WTC11 (cell line): Measurements from ENCODE around the gene SMOC1. TPM values are rescaled to one million over a fixed set of nuclear protein-coding genes. Genes with fewer than 3 reads are reported as not detected.

Source experiments
- ATAC-seq: fragments of 200-7000 bp; cut with Tn5 transposase; 2 replicates; pipeline ENCODE4 v1.10.0; 2021; ENCODE audit warnings: mild to moderate bottlenecking, moderate library complexity
- CTCF ChIA-PET: fragments of 300-600 bp; sonication (Branson Sonifier 250); formaldehyde crosslinking; loops from one replicate; lab custom pipeline; 2021; ENCODE audit warnings: antibody characterized with exemption; lab: Charles Lee
- POLR2A ChIA-PET: fragments of 350-600 bp; sonication (Branson Sonifier 250); formaldehyde crosslinking; loops from one replicate; lab custom pipeline; 2021; ENCODE audit warnings: antibody characterized with exemption; lab: Charles Lee
- DNase-seq: peaks from one replicate; pipeline ENCODE4 v3.0.0; 2021; ENCODE audit warnings: low spot score
- H3K27ac Mint-ChIP-seq: 2 replicates; pipeline ENCODE4 v1.8.0; 2021; ENCODE audit warnings: mixed read lengths
- H3K27me3 Mint-ChIP-seq: 2 replicates; pipeline ENCODE4 v1.8.0; 2021; ENCODE audit warnings: low read depth, mild to moderate bottlenecking, moderate library complexity, mixed read lengths
- H3K36me3 Mint-ChIP-seq: 2 replicates; pipeline ENCODE4 v1.8.0; 2021; ENCODE audit warnings: mixed read lengths
- H3K4me1 Mint-ChIP-seq: 2 replicates; pipeline ENCODE4 v1.8.0; 2022; ENCODE audit warnings: mixed read lengths
- H3K4me3 Mint-ChIP-seq: 2 replicates; pipeline ENCODE4 v1.8.0; 2021; ENCODE audit warnings: mild to moderate bottlenecking, moderate library complexity, mixed read lengths
- H3K9me3 Mint-ChIP-seq: 2 replicates; pipeline ENCODE4 v1.8.0; 2021; ENCODE audit warnings: mixed read lengths
- CBFB ChIP-seq: sonication (generic); formaldehyde crosslinking; IDR thresholded peaks from 2 replicates; pipeline ENCODE4 v1.8.1; 2022; ENCODE audit warnings: mild to moderate bottlenecking, low read depth, missing genetic modification reagents
- ETV6 ChIP-seq: sonication (generic); formaldehyde crosslinking; IDR thresholded peaks from 2 replicates; pipeline ENCODE4 v1.8.1; 2022; ENCODE audit warnings: mild to moderate bottlenecking, missing genetic modification reagents
- FOXP1 ChIP-seq: sonication (generic); formaldehyde crosslinking; IDR thresholded peaks from 2 replicates; pipeline ENCODE4 v1.8.0; 2022; ENCODE audit warnings: missing genetic modification reagents, mild to moderate bottlenecking, moderate library complexity, borderline replicate concordance
- JUN ChIP-seq: sonication (generic); formaldehyde crosslinking; IDR thresholded peaks from 2 replicates; pipeline ENCODE4 v1.8.0; 2023; ENCODE audit warnings: mild to moderate bottlenecking, missing genetic modification reagents
- MXD4 ChIP-seq: fragments of 250-450 bp; sonication (Bioruptor Pico); IDR thresholded peaks from 2 replicates; pipeline ENCODE4 v1.8.0; 2021; ENCODE audit warnings: mild to moderate bottlenecking, moderate library complexity, borderline replicate concordance
- NFE2L1 ChIP-seq: sonication (generic); formaldehyde crosslinking; IDR thresholded peaks from 2 replicates; pipeline ENCODE4 v1.8.1; 2023; ENCODE audit warnings: missing genetic modification reagents
- NFYB ChIP-seq: sonication (generic); formaldehyde crosslinking; conservative IDR thresholded peaks from 2 replicates; pipeline ENCODE4 v1.8.0; 2022; ENCODE audit warnings: low read depth, missing genetic modification reagents
- NR2C2 ChIP-seq: sonication (generic); formaldehyde crosslinking; IDR thresholded peaks from 2 replicates; pipeline ENCODE4 v1.8.0; 2022; ENCODE audit warnings: mild to moderate bottlenecking, missing genetic modification reagents
- OVOL2 ChIP-seq: fragments of 250-450 bp; sonication (Bioruptor Pico); IDR thresholded peaks from 2 replicates; pipeline ENCODE4 v1.9.0; 2021; ENCODE audit warnings: mild to moderate bottlenecking, borderline replicate concordance
- RORB ChIP-seq: fragments of 250-450 bp; sonication (Bioruptor Pico); IDR thresholded peaks from 2 replicates; pipeline ENCODE4 v1.9.0; 2021; ENCODE audit warnings: mild to moderate bottlenecking
- SMAD3 ChIP-seq: sonication (generic); formaldehyde crosslinking; IDR thresholded peaks from 2 replicates; pipeline ENCODE4 v1.8.0; 2022; ENCODE audit warnings: missing genetic modification reagents, mild to moderate bottlenecking, borderline replicate concordance
- TEAD1 ChIP-seq: sonication (generic); formaldehyde crosslinking; IDR thresholded peaks from 2 replicates; pipeline ENCODE4 v1.8.0; 2022; ENCODE audit warnings: mild to moderate bottlenecking, missing genetic modification reagents
- TEAD4 ChIP-seq: sonication (generic); formaldehyde crosslinking; IDR thresholded peaks from 2 replicates; pipeline ENCODE4 v1.8.0; 2022; ENCODE audit warnings: mild to moderate bottlenecking, missing genetic modification reagents
- TP53 ChIP-seq: sonication (generic); formaldehyde crosslinking; IDR thresholded peaks from 2 replicates; pipeline ENCODE4 v1.8.1; 2023; ENCODE audit warnings: mild to moderate bottlenecking, missing genetic modification reagents
- ZNF232 ChIP-seq: sonication (generic); formaldehyde crosslinking; IDR thresholded peaks from 2 replicates; pipeline ENCODE4 v1.8.0; 2022; ENCODE audit warnings: mild to moderate bottlenecking, missing genetic modification reagents
- ZNF263 ChIP-seq: sonication (generic); formaldehyde crosslinking; IDR thresholded peaks from 2 replicates; pipeline ENCODE4 v1.8.1; 2022; ENCODE audit warnings: low read depth, mild to moderate bottlenecking, moderate library complexity, missing genetic modification reagents
- ZNF423 ChIP-seq: fragments of 250-450 bp; sonication (Bioruptor Pico); IDR thresholded peaks from 2 replicates; pipeline ENCODE4 v2.1.2; 2022; ENCODE audit warnings: mild to moderate bottlenecking, moderate library complexity
- total RNA-seq: library from RNA; stranded (reverse); gene quantifications from 3 replicates; pipeline ENCODE4 v1.2.3, GENCODE V29; 2021
- TF ChIP-seq, protein P1 (sequence below): sonication (generic); formaldehyde crosslinking; IDR thresholded peaks from 2 replicates; pipeline ENCODE4 v1.8.0; 2023; ENCODE audit warnings: missing genetic modification reagents
- TF ChIP-seq, protein P2 (sequence below): sonication (generic); formaldehyde crosslinking; IDR thresholded peaks from 2 replicates; pipeline ENCODE4 v1.8.0; 2023; ENCODE audit warnings: mild to moderate bottlenecking, missing genetic modification reagents
- TF ChIP-seq, protein P3 (sequence below): sonication (generic); formaldehyde crosslinking; IDR thresholded peaks from 2 replicates; pipeline ENCODE4 v1.8.1; 2023; ENCODE audit warnings: mild to moderate bottlenecking, missing genetic modification reagents, moderate library complexity
- TF ChIP-seq, protein P4 (sequence below): fragments of 250-450 bp; sonication (Bioruptor Pico); IDR thresholded peaks from 2 replicates; pipeline ENCODE4 v1.9.0; 2021; ENCODE audit warnings: moderate library complexity, mild to moderate bottlenecking, inconsistent platforms, borderline replicate concordance
- TF ChIP-seq, protein P5 (sequence below): fragments of 250-450 bp; sonication (Bioruptor Pico); IDR thresholded peaks from 2 replicates; pipeline ENCODE4 v2.1.2; 2022; ENCODE audit warnings: mild to moderate bottlenecking, moderate library complexity
- TF ChIP-seq, protein P6 (sequence below): sonication (generic); formaldehyde crosslinking; IDR thresholded peaks from 2 replicates; pipeline ENCODE4 v1.8.0; 2022; ENCODE audit warnings: mild to moderate bottlenecking, missing genetic modification reagents
- TF ChIP-seq, protein P7 (sequence below): sonication (generic); formaldehyde crosslinking; IDR thresholded peaks from 2 replicates; pipeline ENCODE4 v1.8.1; 2023; ENCODE audit warnings: mild to moderate bottlenecking, missing genetic modification reagents

The SMOC1 gene
- total RNA-seq, 1 experiment from 2014 or later = 1.1 TPM

DNA sequence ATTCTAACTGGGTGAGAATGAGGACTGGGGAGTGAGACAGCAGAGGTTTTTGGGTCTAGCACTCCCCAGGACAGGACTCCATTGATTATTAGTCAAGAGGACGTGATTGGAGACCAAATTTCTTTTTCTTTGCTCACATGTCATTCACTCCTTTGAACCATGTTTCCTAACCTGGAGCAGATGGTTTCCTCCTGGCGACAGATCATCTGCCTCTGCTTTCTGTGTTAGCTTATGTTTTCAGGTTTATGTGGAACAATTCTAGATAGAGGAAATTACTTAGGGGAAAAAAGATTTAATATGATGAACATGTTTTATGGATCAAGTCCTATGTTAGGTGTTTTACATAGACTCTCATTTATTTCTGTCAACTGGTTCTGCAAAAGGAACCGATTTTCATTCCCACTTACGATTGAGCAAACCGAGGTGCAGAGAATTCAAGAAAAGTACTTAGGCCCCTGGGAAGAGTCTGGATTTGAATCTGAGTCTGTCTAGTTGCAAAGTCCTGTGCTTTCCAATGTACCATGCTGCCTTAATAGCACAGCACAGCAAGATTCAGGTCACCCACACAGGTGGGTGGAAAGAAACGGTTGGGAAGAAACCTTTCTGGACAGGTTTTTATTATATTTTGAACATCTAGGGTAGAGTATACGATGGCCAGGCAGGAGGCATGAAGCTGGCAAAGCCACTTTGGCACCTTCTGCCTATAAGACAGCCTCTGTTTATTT is 30.8 kb downstream of the SMOC1 start:
- no peak for ATAC-seq
- H3K9me3 Mint-ChIP-seq = peaks cover 3% of the 10 kb centered on the region; the same call in 1 of the 2 replicates
- ChIA-PET POLR2A (no interaction called here), CTCF (no interaction called here)
- TF ChIP-seq, protein P1, sequence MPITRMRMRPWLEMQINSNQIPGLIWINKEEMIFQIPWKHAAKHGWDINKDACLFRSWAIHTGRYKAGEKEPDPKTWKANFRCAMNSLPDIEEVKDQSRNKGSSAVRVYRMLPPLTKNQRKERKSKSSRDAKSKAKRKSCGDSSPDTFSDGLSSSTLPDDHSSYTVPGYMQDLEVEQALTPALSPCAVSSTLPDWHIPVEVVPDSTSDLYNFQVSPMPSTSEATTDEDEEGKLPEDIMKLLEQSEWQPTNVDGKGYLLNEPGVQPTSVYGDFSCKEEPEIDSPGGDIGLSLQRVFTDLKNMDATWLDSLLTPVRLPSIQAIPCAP (CRISPR knock-in tag) = no peak
- TF ChIP-seq ZNF232 (no peak), MXD4 (CRISPR knock-in tag) (no peak), NFYB (no peak), ETV6 (CRISPR knock-in tag) (no peak), ZNF263 (CRISPR knock-in tag) (no peak), NR2C2 (CRISPR knock-in tag) (no peak), TEAD4 (CRISPR knock-in tag) (no peak), TP53 (CRISPR knock-in tag) (no peak), SMAD3 (CRISPR knock-in tag) (no peak), RORB (CRISPR knock-in tag) (no peak), TEAD1 (CRISPR knock-in tag) (no peak), CBFB (CRISPR knock-in tag) (no peak), NFE2L1 (CRISPR knock-in tag) (no peak)
- TF ChIP-seq, protein P2, sequence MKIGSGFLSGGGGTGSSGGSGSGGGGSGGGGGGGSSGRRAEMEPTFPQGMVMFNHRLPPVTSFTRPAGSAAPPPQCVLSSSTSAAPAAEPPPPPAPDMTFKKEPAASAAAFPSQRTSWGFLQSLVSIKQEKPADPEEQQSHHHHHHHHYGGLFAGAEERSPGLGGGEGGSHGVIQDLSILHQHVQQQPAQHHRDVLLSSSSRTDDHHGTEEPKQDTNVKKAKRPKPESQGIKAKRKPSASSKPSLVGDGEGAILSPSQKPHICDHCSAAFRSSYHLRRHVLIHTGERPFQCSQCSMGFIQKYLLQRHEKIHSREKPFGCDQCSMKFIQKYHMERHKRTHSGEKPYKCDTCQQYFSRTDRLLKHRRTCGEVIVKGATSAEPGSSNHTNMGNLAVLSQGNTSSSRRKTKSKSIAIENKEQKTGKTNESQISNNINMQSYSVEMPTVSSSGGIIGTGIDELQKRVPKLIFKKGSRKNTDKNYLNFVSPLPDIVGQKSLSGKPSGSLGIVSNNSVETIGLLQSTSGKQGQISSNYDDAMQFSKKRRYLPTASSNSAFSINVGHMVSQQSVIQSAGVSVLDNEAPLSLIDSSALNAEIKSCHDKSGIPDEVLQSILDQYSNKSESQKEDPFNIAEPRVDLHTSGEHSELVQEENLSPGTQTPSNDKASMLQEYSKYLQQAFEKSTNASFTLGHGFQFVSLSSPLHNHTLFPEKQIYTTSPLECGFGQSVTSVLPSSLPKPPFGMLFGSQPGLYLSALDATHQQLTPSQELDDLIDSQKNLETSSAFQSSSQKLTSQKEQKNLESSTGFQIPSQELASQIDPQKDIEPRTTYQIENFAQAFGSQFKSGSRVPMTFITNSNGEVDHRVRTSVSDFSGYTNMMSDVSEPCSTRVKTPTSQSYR (CRISPR knock-in tag) = no peak
- TF ChIP-seq, protein P3, sequence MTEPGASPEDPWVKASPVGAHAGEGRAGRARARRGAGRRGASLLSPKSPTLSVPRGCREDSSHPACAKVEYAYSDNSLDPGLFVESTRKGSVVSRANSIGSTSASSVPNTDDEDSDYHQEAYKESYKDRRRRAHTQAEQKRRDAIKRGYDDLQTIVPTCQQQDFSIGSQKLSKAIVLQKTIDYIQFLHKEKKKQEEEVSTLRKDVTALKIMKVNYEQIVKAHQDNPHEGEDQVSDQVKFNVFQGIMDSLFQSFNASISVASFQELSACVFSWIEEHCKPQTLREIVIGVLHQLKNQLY (CRISPR knock-in tag) = no peak
- TF ChIP-seq, protein P4, sequence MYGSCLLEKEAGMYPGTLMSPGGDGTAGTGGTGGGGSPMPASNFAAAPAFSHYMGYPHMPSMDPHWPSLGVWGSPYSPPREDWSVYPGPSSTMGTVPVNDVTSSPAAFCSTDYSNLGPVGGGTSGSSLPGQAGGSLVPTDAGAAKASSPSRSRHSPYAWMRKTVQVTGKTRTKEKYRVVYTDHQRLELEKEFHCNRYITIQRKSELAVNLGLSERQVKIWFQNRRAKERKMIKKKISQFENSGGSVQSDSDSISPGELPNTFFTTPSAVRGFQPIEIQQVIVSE (CRISPR knock-in tag) = no peak
- H3K27me3 Mint-ChIP-seq = no peaks in the 10 kb centered on the region
- H3K4me1 Mint-ChIP-seq = peaks cover 3% of the 10 kb centered on the region; the same call in 1 of the 2 replicates
- H3K36me3 Mint-ChIP-seq = no peaks in the 10 kb centered on the region
- H3K4me3 Mint-ChIP-seq = no peak overlapping the region
- H3K27ac Mint-ChIP-seq = no peak overlapping the region
- no peak for DNase-seq

DNA sequence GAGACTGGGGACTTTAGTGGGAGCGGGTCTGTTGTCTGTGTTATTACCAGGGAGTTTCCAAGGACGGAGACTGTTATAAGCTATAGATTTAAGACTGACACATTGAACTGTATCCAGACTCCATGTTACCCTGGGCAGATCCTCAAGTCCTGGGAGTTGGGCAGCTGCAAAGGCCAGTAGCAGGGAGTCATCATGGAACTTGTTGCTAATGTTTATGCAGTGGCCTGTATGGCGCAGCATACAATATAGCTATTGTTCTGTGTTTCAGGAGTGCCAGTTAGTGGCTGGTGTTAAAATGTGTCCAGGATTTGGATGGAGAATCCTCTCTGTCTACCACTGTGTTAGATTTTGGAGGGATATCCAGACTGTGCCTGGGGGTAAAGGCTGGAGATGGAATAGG is 31.7 kb downstream of the SMOC1 start:
- Mint-ChIP-seq H3K27me3 (no peaks in the 10 kb centered on the region), H3K27ac (no peak overlapping the region)

More for the DNA sequence above, 31.7 kb downstream of the SMOC1 start:
- DNase-seq = no peak
- ChIA-PET POLR2A (no interaction called here), CTCF (no interaction called here)
- H3K36me3 Mint-ChIP-seq = no peaks in the 10 kb centered on the region
- no peak for TF ChIP-seq JUN (CRISPR knock-in tag)
- no peak for TF ChIP-seq NFE2L1 (CRISPR knock-in tag)
- no peak for TF ChIP-seq TP53 (CRISPR knock-in tag)
- no peak for TF ChIP-seq RORB (CRISPR knock-in tag)
- no peak for TF ChIP-seq FOXP1
- TF ChIP-seq ZNF423 (CRISPR knock-in tag) = no peak
- TF ChIP-seq, protein P5, sequence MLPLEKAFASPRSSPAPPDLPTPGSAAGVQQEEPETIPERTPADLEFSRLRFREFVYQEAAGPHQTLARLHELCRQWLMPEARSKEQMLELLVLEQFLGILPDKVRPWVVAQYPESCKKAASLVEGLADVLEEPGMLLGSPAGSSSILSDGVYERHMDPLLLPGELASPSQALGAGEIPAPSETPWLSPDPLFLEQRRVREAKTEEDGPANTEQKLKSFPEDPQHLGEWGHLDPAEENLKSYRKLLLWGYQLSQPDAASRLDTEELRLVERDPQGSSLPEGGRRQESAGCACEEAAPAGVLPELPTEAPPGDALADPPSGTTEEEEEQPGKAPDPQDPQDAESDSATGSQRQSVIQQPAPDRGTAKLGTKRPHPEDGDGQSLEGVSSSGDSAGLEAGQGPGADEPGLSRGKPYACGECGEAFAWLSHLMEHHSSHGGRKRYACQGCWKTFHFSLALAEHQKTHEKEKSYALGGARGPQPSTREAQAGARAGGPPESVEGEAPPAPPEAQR (CRISPR knock-in tag) = no peak
- TF ChIP-seq, protein P6, sequence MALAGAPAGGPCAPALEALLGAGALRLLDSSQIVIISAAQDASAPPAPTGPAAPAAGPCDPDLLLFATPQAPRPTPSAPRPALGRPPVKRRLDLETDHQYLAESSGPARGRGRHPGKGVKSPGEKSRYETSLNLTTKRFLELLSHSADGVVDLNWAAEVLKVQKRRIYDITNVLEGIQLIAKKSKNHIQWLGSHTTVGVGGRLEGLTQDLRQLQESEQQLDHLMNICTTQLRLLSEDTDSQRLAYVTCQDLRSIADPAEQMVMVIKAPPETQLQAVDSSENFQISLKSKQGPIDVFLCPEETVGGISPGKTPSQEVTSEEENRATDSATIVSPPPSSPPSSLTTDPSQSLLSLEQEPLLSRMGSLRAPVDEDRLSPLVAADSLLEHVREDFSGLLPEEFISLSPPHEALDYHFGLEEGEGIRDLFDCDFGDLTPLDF = no peak
- TF ChIP-seq OVOL2 (CRISPR knock-in tag) = no peak
- TF ChIP-seq, protein P7, sequence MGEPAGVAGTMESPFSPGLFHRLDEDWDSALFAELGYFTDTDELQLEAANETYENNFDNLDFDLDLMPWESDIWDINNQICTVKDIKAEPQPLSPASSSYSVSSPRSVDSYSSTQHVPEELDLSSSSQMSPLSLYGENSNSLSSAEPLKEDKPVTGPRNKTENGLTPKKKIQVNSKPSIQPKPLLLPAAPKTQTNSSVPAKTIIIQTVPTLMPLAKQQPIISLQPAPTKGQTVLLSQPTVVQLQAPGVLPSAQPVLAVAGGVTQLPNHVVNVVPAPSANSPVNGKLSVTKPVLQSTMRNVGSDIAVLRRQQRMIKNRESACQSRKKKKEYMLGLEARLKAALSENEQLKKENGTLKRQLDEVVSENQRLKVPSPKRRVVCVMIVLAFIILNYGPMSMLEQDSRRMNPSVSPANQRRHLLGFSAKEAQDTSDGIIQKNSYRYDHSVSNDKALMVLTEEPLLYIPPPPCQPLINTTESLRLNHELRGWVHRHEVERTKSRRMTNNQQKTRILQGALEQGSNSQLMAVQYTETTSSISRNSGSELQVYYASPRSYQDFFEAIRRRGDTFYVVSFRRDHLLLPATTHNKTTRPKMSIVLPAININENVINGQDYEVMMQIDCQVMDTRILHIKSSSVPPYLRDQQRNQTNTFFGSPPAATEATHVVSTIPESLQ = no peak
- TF ChIP-seq, all 79 proteins: peak for 0
- ATAC-seq = no peak
- peaks cover 3% of the 10 kb centered on the region; the same call in 1 of the 2 replicates for H3K9me3 Mint-ChIP-seq
- H3K4me1 Mint-ChIP-seq = peaks cover 3% of the 10 kb centered on the region; the same call in 1 of the 2 replicates
- H3K4me3 Mint-ChIP-seq = no peak overlapping the region
